ENCODE measurements around the gene ACSL5.
"Not testable (repeated sequence)": the region's sequence is repeated elsewhere in the genome, so short reads cannot be mapped to it uniquely, and the experiment has no call there.

ACSL5 gene

GRCh38 chr10:112390125-112390703 lies 16.3 kb downstream of the ACSL5 start:
- no peaks in the 10 kb centered on the region for H3K4me1 ChIP-seq (ENCODE audit: control insufficient read depth, insufficient read depth, low read length)
- no peak overlapping the region for H3K27ac ChIP-seq (ENCODE audit: low read length)
- H3K36me3 ChIP-seq (ENCODE audit: control insufficient read depth in 2 of 2, insufficient read depth in 2 of 2, low read length in 2 of 2), result no peaks in the 10 kb centered on the region
- no peak overlapping the region for H3K9ac ChIP-seq (ENCODE audit: low read length in 2 of 2)
- no peak overlapping the region for H3K4me3 ChIP-seq (ENCODE audit: low read length in 2 of 2)
- no peaks in the 10 kb centered on the region for H3K27me3 ChIP-seq (ENCODE audit: control insufficient read depth in 1 of 2, insufficient read depth in 2 of 2, low read length in 2 of 2)
- no peaks in the 10 kb centered on the region for H3K9me3 ChIP-seq (ENCODE audit: control insufficient read depth in 2 of 2, low read length in 2 of 2)

- Histone ChIP-seq H3K27ac (ENCODE audit: low read length) (no peak overlapping the region), H3K4me3 (ENCODE audit: low read length in 2 of 2) (no peak overlapping the region), H3K36me3 (ENCODE audit: control insufficient read depth in 2 of 2, insufficient read depth in 2 of 2, low read length in 2 of 2) (no peaks in the 10 kb centered on the region), H3K9me3 (ENCODE audit: control insufficient read depth in 2 of 2, low read length in 2 of 2) (no peaks in the 10 kb centered on the region), H3K27me3 (ENCODE audit: control insufficient read depth in 1 of 2, insufficient read depth in 2 of 2, low read length in 2 of 2) (no peaks in the 10 kb centered on the region), H3K9ac (ENCODE audit: low read length in 2 of 2) (no peak overlapping the region), H3K4me1 (ENCODE audit: control insufficient read depth, insufficient read depth, low read length) (no peaks in the 10 kb centered on the region)
Measured at GRCh38 chr10:112393341-112393740, 19.4 kb downstream of the ACSL5 start.

- H3K27me3 ChIP-seq (ENCODE audit: control insufficient read depth in 1 of 2, insufficient read depth in 2 of 2, low read length in 2 of 2), result no peaks in the 10 kb centered on the region
- H3K4me1 ChIP-seq (ENCODE audit: control insufficient read depth, insufficient read depth, low read length), result no peaks in the 10 kb centered on the region
- no peak overlapping the region for H3K9ac ChIP-seq (ENCODE audit: low read length in 2 of 2)
- H3K27ac ChIP-seq (ENCODE audit: low read length), result no peak overlapping the region
- H3K36me3 ChIP-seq (ENCODE audit: control insufficient read depth in 2 of 2, insufficient read depth in 2 of 2, low read length in 2 of 2), result no peaks in the 10 kb centered on the region
- H3K4me3 ChIP-seq (ENCODE audit: low read length in 2 of 2), result no peak overlapping the region
- H3K9me3 ChIP-seq (ENCODE audit: control insufficient read depth in 2 of 2, low read length in 2 of 2), result no peaks in the 10 kb centered on the region
Measured at GRCh38 chr10:112393827-112394226, 19.9 kb downstream of the ACSL5 start.

- no peak overlapping the region for H3K4me3 ChIP-seq (ENCODE audit: low read length in 2 of 2)
- no peaks in the 10 kb centered on the region for H3K4me1 ChIP-seq (ENCODE audit: control insufficient read depth, insufficient read depth, low read length)
- H3K36me3 ChIP-seq (ENCODE audit: control insufficient read depth in 2 of 2, insufficient read depth in 2 of 2, low read length in 2 of 2), result no peaks in the 10 kb centered on the region
- H3K9ac ChIP-seq (ENCODE audit: low read length in 2 of 2), result no peak overlapping the region
- no peaks in the 10 kb centered on the region for H3K9me3 ChIP-seq (ENCODE audit: control insufficient read depth in 2 of 2, low read length in 2 of 2)
- no peak overlapping the region for H3K27ac ChIP-seq (ENCODE audit: low read length)
- no peaks in the 10 kb centered on the region for H3K27me3 ChIP-seq (ENCODE audit: control insufficient read depth in 1 of 2, insufficient read depth in 2 of 2, low read length in 2 of 2)
Measured at GRCh38 chr10:112394475-112394875, 20.6 kb downstream of the ACSL5 start.

GRCh38 chr10:112395809-112396530 lies 22.1 kb downstream of the ACSL5 start:
- Histone ChIP-seq H3K27ac (ENCODE audit: low read length) (no peak overlapping the region), H3K9me3 (ENCODE audit: control insufficient read depth in 2 of 2, low read length in 2 of 2) (no peaks in the 10 kb centered on the region), H3K4me1 (ENCODE audit: control insufficient read depth, insufficient read depth, low read length) (no peaks in the 10 kb centered on the region), H3K27me3 (ENCODE audit: control insufficient read depth in 1 of 2, insufficient read depth in 2 of 2, low read length in 2 of 2) (no peaks in the 10 kb centered on the region), H3K9ac (ENCODE audit: low read length in 2 of 2) (no peak overlapping the region), H3K4me3 (ENCODE audit: low read length in 2 of 2) (no peak overlapping the region), H3K36me3 (ENCODE audit: control insufficient read depth in 2 of 2, insufficient read depth in 2 of 2, low read length in 2 of 2) (no peaks in the 10 kb centered on the region)

DNA sequence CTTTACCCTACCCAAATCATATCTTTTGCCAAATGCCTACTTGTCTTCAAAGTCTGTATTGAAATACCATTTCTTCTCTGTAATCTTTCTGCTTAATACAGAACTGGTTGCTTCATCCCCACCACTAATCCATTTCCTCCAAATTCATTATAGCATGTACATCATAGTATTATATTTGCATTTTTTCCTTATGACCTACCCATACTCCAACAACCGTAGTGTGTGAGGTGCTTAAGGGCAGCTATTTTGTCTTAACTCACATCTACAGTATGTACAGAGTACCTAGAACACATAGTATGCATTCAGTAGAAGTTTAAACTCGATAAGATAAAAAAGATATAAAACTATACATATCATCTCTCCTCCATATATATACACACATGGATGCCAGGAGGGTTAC lies 23.7 kb downstream of the ACSL5 start:
- no peak overlapping the region for H3K9ac ChIP-seq (ENCODE audit: low read length in 2 of 2)
- no peaks in the 10 kb centered on the region for H3K4me1 ChIP-seq (ENCODE audit: control insufficient read depth, insufficient read depth, low read length)
- H3K27me3 ChIP-seq (ENCODE audit: control insufficient read depth in 1 of 2, insufficient read depth in 2 of 2, low read length in 2 of 2), result no peaks in the 10 kb centered on the region
- no peaks in the 10 kb centered on the region for H3K36me3 ChIP-seq (ENCODE audit: control insufficient read depth in 2 of 2, insufficient read depth in 2 of 2, low read length in 2 of 2)
- no peak overlapping the region for H3K4me3 ChIP-seq (ENCODE audit: low read length in 2 of 2)
- H3K27ac ChIP-seq (ENCODE audit: low read length), result no peak overlapping the region
- no peaks in the 10 kb centered on the region for H3K9me3 ChIP-seq (ENCODE audit: control insufficient read depth in 2 of 2, low read length in 2 of 2)

DNA sequence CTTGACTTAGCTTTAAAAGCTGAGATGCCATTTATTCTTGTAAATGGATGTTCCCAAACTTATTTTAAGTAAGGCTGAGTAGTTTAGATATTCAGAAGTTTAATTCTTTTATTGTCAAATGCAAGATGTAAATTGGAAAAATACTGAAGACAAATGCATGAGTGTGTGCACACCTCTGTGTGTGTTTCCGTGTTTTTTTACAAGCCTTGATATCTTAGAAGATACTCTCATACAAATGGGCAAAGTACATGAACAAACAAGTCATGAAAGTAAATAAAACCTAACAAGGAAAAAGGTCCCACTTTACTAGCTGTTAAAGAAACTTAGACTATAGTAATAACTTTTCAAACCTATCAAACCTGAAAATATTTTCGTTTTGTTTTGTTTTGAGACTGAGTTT lies 29.0 kb downstream of the ACSL5 start:
- H3K36me3 ChIP-seq (ENCODE audit: control insufficient read depth in 2 of 2, insufficient read depth in 2 of 2, low read length in 2 of 2), result no peaks in the 10 kb centered on the region
- H3K4me3 ChIP-seq (ENCODE audit: low read length in 2 of 2), result no peak overlapping the region
- H3K9me3 ChIP-seq (ENCODE audit: control insufficient read depth in 2 of 2, low read length in 2 of 2), result no peaks in the 10 kb centered on the region
- H3K9ac ChIP-seq (ENCODE audit: low read length in 2 of 2), result no peak overlapping the region
- H3K27me3 ChIP-seq (ENCODE audit: control insufficient read depth in 1 of 2, insufficient read depth in 2 of 2, low read length in 2 of 2), result no peaks in the 10 kb centered on the region
- H3K4me1 ChIP-seq (ENCODE audit: control insufficient read depth, insufficient read depth, low read length), result no peaks in the 10 kb centered on the region
- no peak overlapping the region for H3K27ac ChIP-seq (ENCODE audit: low read length)

- Histone ChIP-seq H3K27ac (ENCODE audit: low read length) (no peak overlapping the region), H3K9ac (ENCODE audit: low read length in 2 of 2) (no peak overlapping the region), H3K9me3 (ENCODE audit: control insufficient read depth in 2 of 2, low read length in 2 of 2) (no peaks in the 10 kb centered on the region), H3K4me1 (ENCODE audit: control insufficient read depth, insufficient read depth, low read length) (no peaks in the 10 kb centered on the region), H3K36me3 (ENCODE audit: control insufficient read depth in 2 of 2, insufficient read depth in 2 of 2, low read length in 2 of 2) (no peaks in the 10 kb centered on the region), H3K4me3 (ENCODE audit: low read length in 2 of 2) (no peak overlapping the region), H3K27me3 (ENCODE audit: control insufficient read depth in 1 of 2, insufficient read depth in 2 of 2, low read length in 2 of 2) (no peaks in the 10 kb centered on the region)
Measured at GRCh38 chr10:112404617-112405016, 30.7 kb downstream of the ACSL5 start.

DNA sequence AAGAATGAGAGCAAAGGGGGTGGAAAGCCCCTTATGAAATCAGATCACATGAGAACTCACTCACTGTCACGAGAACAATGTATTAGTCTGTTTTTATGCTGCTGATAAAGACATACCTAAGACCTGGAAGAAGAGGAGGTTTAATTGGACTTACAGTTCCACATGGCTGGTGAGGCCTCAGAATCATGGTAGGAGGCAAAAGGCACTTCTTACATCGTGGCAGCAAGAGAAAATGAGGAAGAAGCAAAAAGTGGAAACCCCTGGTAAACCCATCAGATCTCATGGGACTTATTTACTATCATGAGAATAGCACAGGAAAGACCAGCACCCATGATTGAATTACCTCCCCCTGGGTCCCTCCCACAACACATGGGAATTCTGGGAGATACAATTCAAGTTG lies 32.9 kb downstream of the ACSL5 start:
- not testable (repeated sequence) for H3K9me3 ChIP-seq (ENCODE audit: control insufficient read depth in 2 of 2, low read length in 2 of 2); H3K27me3 ChIP-seq (ENCODE audit: control insufficient read depth in 1 of 2, insufficient read depth in 2 of 2, low read length in 2 of 2); H3K36me3 ChIP-seq (ENCODE audit: control insufficient read depth in 2 of 2, insufficient read depth in 2 of 2, low read length in 2 of 2); H3K9ac ChIP-seq (ENCODE audit: low read length in 2 of 2); H3K4me3 ChIP-seq (ENCODE audit: low read length in 2 of 2); H3K4me1 ChIP-seq (ENCODE audit: control insufficient read depth, insufficient read depth, low read length); H3K27ac ChIP-seq (ENCODE audit: low read length)

DNA sequence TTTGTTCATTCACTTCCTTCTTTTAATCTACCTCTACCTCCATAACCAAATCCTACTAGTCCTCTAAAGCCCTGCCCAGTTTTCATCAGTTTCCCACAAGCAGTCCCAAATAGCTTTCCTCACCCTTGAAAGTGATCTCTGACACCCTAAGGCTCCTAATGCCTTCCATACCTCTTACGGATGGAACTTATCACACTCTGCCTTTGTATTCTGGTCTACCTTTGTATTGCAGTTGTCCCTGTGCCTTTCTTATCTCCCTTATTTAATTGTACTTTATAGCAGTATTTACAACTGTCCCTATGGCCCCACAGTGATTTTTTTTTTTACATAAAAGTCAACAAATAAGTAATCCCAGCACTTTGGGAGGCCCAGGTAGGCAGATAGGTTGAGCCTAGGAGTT lies 33.8 kb downstream of the ACSL5 start:
- Histone ChIP-seq H3K27ac (ENCODE audit: low read length) (no peak overlapping the region), H3K4me3 (ENCODE audit: low read length in 2 of 2) (no peak overlapping the region), H3K27me3 (ENCODE audit: control insufficient read depth in 1 of 2, insufficient read depth in 2 of 2, low read length in 2 of 2) (no peaks in the 10 kb centered on the region), H3K36me3 (ENCODE audit: control insufficient read depth in 2 of 2, insufficient read depth in 2 of 2, low read length in 2 of 2) (no peaks in the 10 kb centered on the region), H3K9ac (ENCODE audit: low read length in 2 of 2) (no peak overlapping the region), H3K4me1 (ENCODE audit: control insufficient read depth, insufficient read depth, low read length) (no peaks in the 10 kb centered on the region), H3K9me3 (ENCODE audit: control insufficient read depth in 2 of 2, low read length in 2 of 2) (no peaks in the 10 kb centered on the region)

DNA sequence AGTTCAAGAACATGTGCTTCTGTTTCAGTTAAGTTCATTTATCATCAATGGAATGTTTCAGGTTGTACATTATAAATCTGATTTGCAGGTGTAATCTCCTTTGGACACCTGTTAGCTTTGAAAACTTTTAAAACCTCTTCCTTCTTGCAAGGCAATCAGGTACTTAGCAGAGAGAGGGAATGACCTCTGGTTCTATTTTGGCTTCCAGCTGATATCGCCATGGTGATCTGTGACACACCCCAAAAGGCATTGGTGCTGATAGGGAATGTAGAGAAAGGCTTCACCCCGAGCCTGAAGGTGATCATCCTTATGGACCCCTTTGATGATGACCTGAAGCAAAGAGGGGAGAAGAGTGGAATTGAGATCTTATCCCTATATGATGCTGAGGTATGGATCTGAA lies 35.4 kb downstream of the ACSL5 start:
- Histone ChIP-seq H3K4me1 (ENCODE audit: control insufficient read depth, insufficient read depth, low read length) (no peaks in the 10 kb centered on the region), H3K27ac (ENCODE audit: low read length) (no peak overlapping the region), H3K36me3 (ENCODE audit: control insufficient read depth in 2 of 2, insufficient read depth in 2 of 2, low read length in 2 of 2) (no peaks in the 10 kb centered on the region), H3K9ac (ENCODE audit: low read length in 2 of 2) (no peak overlapping the region), H3K4me3 (ENCODE audit: low read length in 2 of 2) (no peak overlapping the region), H3K27me3 (ENCODE audit: control insufficient read depth in 1 of 2, insufficient read depth in 2 of 2, low read length in 2 of 2) (no peaks in the 10 kb centered on the region), H3K9me3 (ENCODE audit: control insufficient read depth in 2 of 2, low read length in 2 of 2) (no peaks in the 10 kb centered on the region)

Data from stomach smooth muscle (tissue), 2 donors.